GM19193 (cell line): Measurements from ENCODE around the gene EBLN1.

Source experiments
- POLR2A ChIP-seq: IDR thresholded peaks from 4 replicates; pipeline ENCODE4 v1.6.1; 2011; ENCODE audit not compliant: insufficient read depth, insufficient read length; ENCODE audit errors: extremely low read depth

EBLN1 gene

GRCh38 chr10:22230158-22230833, 12.5 kb upstream of the EBLN1 start:
- no peak for TF ChIP-seq POLR2A

- no peak for TF ChIP-seq POLR2A
Measured at GRCh38 chr10:22229802-22230157, 12.0 kb upstream of the EBLN1 start.

- TF ChIP-seq POLR2A, result no peak
Measured at GRCh38 chr10:22228943-22229801, 11.4 kb upstream of the EBLN1 start.

GRCh38 chr10:22228167-22228938, 10.5 kb upstream of the EBLN1 start:
- TF ChIP-seq POLR2A, result no peak

GRCh38 chr10:22226599-22226998, 8.8 kb upstream of the EBLN1 start:
- no peak for TF ChIP-seq POLR2A

GRCh38 chr10:22222236-22223190, 4.7 kb upstream of the EBLN1 start:
- no peak for TF ChIP-seq POLR2A

- no peak for TF ChIP-seq POLR2A
Measured at GRCh38 chr10:22219308-22219707, 1.5 kb upstream of the EBLN1 start.

- no peak for TF ChIP-seq POLR2A
Measured at GRCh38 chr10:22218448-22218847, 633 bp upstream of the EBLN1 start.

GRCh38 chr10:22210267-22210666, 7.5 kb downstream of the EBLN1 start:
- no peak for TF ChIP-seq POLR2A

GRCh38 chr10:22193945-22194344, 23.9 kb downstream of the EBLN1 start:
- no peak for TF ChIP-seq POLR2A

GRCh38 chr10:22185586-22185985, 32.2 kb downstream of the EBLN1 start:
- TF ChIP-seq POLR2A, result no peak

- no peak for TF ChIP-seq POLR2A
Measured at GRCh38 chr10:22183771-22184461, 33.9 kb downstream of the EBLN1 start.

- TF ChIP-seq POLR2A, result no peak
Measured at GRCh38 chr10:22180724-22181123, 37.1 kb downstream of the EBLN1 start.

GRCh38 chr10:22174442-22174841, 43.4 kb downstream of the EBLN1 start:
- TF ChIP-seq POLR2A, result no peak
